Peyer's patch (tissue), 4 donors: ENCODE data around the gene CSTF2. TPM values are rescaled to one million over a fixed set of nuclear protein-coding genes. Genes with fewer than 3 reads are reported as not detected.

ENCODE experiments used
- DNase-seq, 3 donors: peaks; one replicate each; pipeline ENCODE4 v3.0.0-alpha.2; 2017 to 2019
- H3K27ac ChIP-seq, 4 donors: fragments of 200-600 bp; sonication (generic); one replicate each; pipeline ENCODE4 v1.5.1; 2016 to 2019
- H3K27me3 ChIP-seq, 2 donors: fragments of 200-600 bp; sonication (generic); one replicate each; pipeline ENCODE4 v1.5.1; 2019
- H3K36me3 ChIP-seq, 3 donors: fragments of 200-600 bp; sonication (generic); one replicate each; pipeline ENCODE4 v1.5.1; 2016 to 2019
- H3K4me1 ChIP-seq, 4 donors: fragments of 200-600 bp; sonication (generic); one replicate each; pipeline ENCODE4 v1.5.1; 2016 to 2019
- H3K4me3 ChIP-seq, 4 donors: fragments of 200-600 bp; sonication (generic); 1 replicate in 3 of 4; 2 replicates in 1 of 4; pipeline ENCODE4 v1.5.1; 2016 to 2019; ENCODE audit warnings: mild to moderate bottlenecking in 1 of 4
- H3K9me3 ChIP-seq, 4 donors: fragments of 200-600 bp; sonication (generic); one replicate each; pipeline ENCODE4 v1.5.1; 2016 to 2019; ENCODE audit warnings: mild to moderate bottlenecking in 1 of 4
- POLR2A ChIP-seq, 2 donors: fragments of 450-650 bp; IDR thresholded peaks; one replicate each; pipeline ENCODE4 v1.5.1; 2017; ENCODE audit warnings: antibody characterized with exemption in 2 of 2, mild to moderate bottlenecking in 2 of 2, moderate library complexity in 2 of 2
- small RNA-seq, 2 donors: library from RNA; depleted of rRNA; stranded (forward); fragments of <200 nt; gene quantifications; one replicate each; pipeline ENCODE3, GENCODE V24; 2016
- total RNA-seq, 4 donors: library from RNA; depleted of rRNA; stranded (reverse); fragments of >200 nt; gene quantifications; one replicate each; pipeline ENCODE4 v1.1.0, GENCODE V29; 2016
- TF ChIP-seq, protein P1 (sequence below), 6 experiments: fragments of 450-650 bp in 4 of 6; fragments of 200-600 bp in 2 of 6; sonication (generic) in 1 of 6; IDR thresholded peaks; one replicate each; pipeline ENCODE4 v1.5.1; 2017 to 2019; ENCODE audit warnings: antibody characterized with exemption in 6 of 6, mild to moderate bottlenecking in 3 of 6, moderate library complexity in 1 of 6

CSTF2 gene
- total RNA-seq, 4 donors from 2014 or later: 20.1 to 30.1 (median 25.4) TPM

- DNase-seq: no peak
- no peak for TF ChIP-seq POLR2A (IDR thresholded peaks at IDR 0.05)
- TF ChIP-seq, protein P1, sequence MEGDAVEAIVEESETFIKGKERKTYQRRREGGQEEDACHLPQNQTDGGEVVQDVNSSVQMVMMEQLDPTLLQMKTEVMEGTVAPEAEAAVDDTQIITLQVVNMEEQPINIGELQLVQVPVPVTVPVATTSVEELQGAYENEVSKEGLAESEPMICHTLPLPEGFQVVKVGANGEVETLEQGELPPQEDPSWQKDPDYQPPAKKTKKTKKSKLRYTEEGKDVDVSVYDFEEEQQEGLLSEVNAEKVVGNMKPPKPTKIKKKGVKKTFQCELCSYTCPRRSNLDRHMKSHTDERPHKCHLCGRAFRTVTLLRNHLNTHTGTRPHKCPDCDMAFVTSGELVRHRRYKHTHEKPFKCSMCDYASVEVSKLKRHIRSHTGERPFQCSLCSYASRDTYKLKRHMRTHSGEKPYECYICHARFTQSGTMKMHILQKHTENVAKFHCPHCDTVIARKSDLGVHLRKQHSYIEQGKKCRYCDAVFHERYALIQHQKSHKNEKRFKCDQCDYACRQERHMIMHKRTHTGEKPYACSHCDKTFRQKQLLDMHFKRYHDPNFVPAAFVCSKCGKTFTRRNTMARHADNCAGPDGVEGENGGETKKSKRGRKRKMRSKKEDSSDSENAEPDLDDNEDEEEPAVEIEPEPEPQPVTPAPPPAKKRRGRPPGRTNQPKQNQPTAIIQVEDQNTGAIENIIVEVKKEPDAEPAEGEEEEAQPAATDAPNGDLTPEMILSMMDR (IDR thresholded peaks at IDR 0.05): no peak
- no peaks in the 10 kb centered on the region for H3K9me3 ChIP-seq
- no peaks in the 10 kb centered on the region for H3K4me1 ChIP-seq
- H3K4me3 ChIP-seq: no peak overlapping the region
- no peaks in the 10 kb centered on the region for H3K27me3 ChIP-seq
- H3K27ac ChIP-seq: no peak overlapping the region
- no peaks in the 10 kb centered on the region for H3K36me3 ChIP-seq
Observed at GRCh38 chrX:100880368-100880767, 60.2 kb downstream of the CSTF2 start.

DNA sequence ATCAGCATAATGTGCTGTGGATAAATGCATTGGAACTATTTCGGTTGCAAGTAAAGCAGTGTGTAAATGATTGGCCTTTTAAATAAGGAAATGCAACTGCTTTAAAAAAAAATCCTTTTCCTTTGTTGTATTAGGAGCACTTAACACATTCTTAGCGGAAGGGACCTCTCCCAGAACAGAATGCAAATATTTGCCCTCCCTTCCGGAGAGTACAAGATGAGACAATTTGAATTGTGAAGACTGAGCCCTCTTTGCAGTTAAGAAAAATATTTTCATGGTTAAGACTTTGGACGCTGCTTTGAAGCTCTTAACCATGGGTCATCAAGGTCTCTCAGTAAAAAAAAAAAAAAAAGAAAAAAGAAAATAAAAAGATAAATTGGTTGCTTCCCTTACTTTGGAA, 63.5 kb downstream of the CSTF2 start:
- TF ChIP-seq POLR2A (IDR thresholded peaks at IDR 0.05): no peak
- TF ChIP-seq, protein P1 (IDR thresholded peaks at IDR 0.05): no peak
- no peaks in the 10 kb centered on the region for H3K27me3 ChIP-seq
- no peak overlapping the region for H3K27ac ChIP-seq
- no peak for DNase-seq
- no peak overlapping the region for H3K4me3 ChIP-seq
- H3K4me1 ChIP-seq: no peaks in the 10 kb centered on the region
- no peaks in the 10 kb centered on the region for H3K36me3 ChIP-seq
- H3K9me3 ChIP-seq: no peaks in the 10 kb centered on the region

Small RNAs within 50 kb of the gene (small RNA-seq; reads per million reads assigned to genes)
- gene RF00411: 0 reads per million in 2 donors

Other genes starting within 250 kb of the CSTF2 start
- 1 to 10 TPM in 1 of 4 donors, not detected in 3; 3.1 TPM for gene TNMD, start 235.5 kb upstream of the CSTF2 start, total RNA-seq
- gene TSPAN6, start 183.6 kb upstream of the CSTF2 start, total RNA-seq: 10 to 100 TPM; 19.0 to 42.9 (median 29.9) TPM
- gene SRPX2, start 176.2 kb upstream of the CSTF2 start, total RNA-seq: 10 to 100 TPM in 2 of 4 donors, 1 to 10 TPM in 2; 8.1 to 66.8 (median 11.2) TPM
- 100 to 1,000 TPM in 1 of 4 donors, 10 to 100 TPM in 3; 17.7 to 102 (median 31.3) TPM for gene SYTL4, start 88.3 kb upstream of the CSTF2 start, total RNA-seq
- 1 to 10 TPM in 2 of 4 donors, under 1 TPM in 1, not detected in 1; 0.88 to 2.7 (median 1.9) TPM for gene NOX1, start 54.0 kb downstream of the CSTF2 start, total RNA-seq
- gene XKRX, start 108.5 kb downstream of the CSTF2 start, total RNA-seq: 10 to 100 TPM in 3 of 4 donors, 1 to 10 TPM in 1; 5.0 to 63.7 (median 23.1) TPM
- gene ARL13A, start 149.3 kb downstream of the CSTF2 start, total RNA-seq: not detected
- gene TRMT2B, start 231.7 kb downstream of the CSTF2 start, total RNA-seq: 10 to 100 TPM; 19.0 to 31.0 (median 27.4) TPM